Loucy (cell line): ENCODE results near the gene YWHAE.

Source experiments
- H2AFZ ChIP-seq: fragments of 200-600 bp; sonication (generic); 2 replicates; pipeline ENCODE4 v1.6.0; 2016; ENCODE audit warnings: antibody characterized with exemption, mild to moderate bottlenecking, low read length, moderate library complexity
- H3F3A ChIP-seq: fragments of 200-600 bp; 2 replicates; pipeline ENCODE4 v1.6.0; 2016; ENCODE audit warnings: antibody characterized with exemption, low read depth, mild to moderate bottlenecking
- H3K27me3 ChIP-seq: fragments of 200-600 bp; sonication (generic); 2 replicates; pipeline ENCODE4 v1.6.1; 2014; ENCODE audit warnings: low read length, mild to moderate bottlenecking; ENCODE audit not compliant: insufficient read depth, poor library complexity, severe bottlenecking
- H3K36me3 ChIP-seq: fragments of 200-600 bp; sonication (generic); 2 replicates; pipeline ENCODE4 v1.6.1; 2016; ENCODE audit warnings: low read length; ENCODE audit not compliant: insufficient read depth
- H3K4me1 ChIP-seq: fragments of 200-600 bp; sonication (generic); 2 replicates; pipeline ENCODE4 v1.5.1; 2014; ENCODE audit warnings: low read length, mild to moderate bottlenecking; ENCODE audit not compliant: insufficient read depth, poor library complexity, severe bottlenecking
- H3K4me2 ChIP-seq: fragments of 200-600 bp; sonication (generic); 2 replicates; pipeline ENCODE4 v1.6.0; 2014; ENCODE audit warnings: antibody characterized with exemption, low read length, low read depth, mild to moderate bottlenecking; ENCODE audit not compliant: poor library complexity, severe bottlenecking
- H3K4me3 ChIP-seq: fragments of 200-600 bp; sonication (generic); 2 replicates; pipeline ENCODE4 v1.5.1; 2014; ENCODE audit warnings: low read length, mild to moderate bottlenecking, mixed read lengths; ENCODE audit not compliant: poor library complexity, severe bottlenecking
- H3K79me2 ChIP-seq: fragments of 200-600 bp; sonication (generic); 2 replicates; pipeline ENCODE4 v1.6.1; 2014; ENCODE audit warnings: low read length; ENCODE audit not compliant: insufficient read depth
- H3K9ac ChIP-seq: fragments of 200-600 bp; sonication (generic); 2 replicates; pipeline ENCODE4 v1.6.0; 2014; ENCODE audit warnings: mild to moderate bottlenecking, low read depth, low read length, moderate library complexity; ENCODE audit not compliant: poor library complexity, severe bottlenecking
- H3K9me2 ChIP-seq: fragments of 200-600 bp; sonication (generic); replicated peaks from 2 replicates; pipeline ENCODE4 v1.6.1; 2016; ENCODE audit warnings: low read depth, low read length, mixed read lengths
- H3K9me3 ChIP-seq: fragments of 200-600 bp; sonication (generic); 2 replicates; pipeline ENCODE4 v1.6.1; 2014; ENCODE audit warnings: mild to moderate bottlenecking, antibody characterized with exemption, low read length, low read depth; ENCODE audit not compliant: insufficient read depth
- H4K20me1 ChIP-seq: fragments of 200-600 bp; sonication (generic); 2 replicates; pipeline ENCODE4 v1.6.0; 2014; ENCODE audit warnings: antibody characterized with exemption, low read length, mild to moderate bottlenecking; ENCODE audit not compliant: insufficient read depth, poor library complexity, severe bottlenecking
- CTCF ChIP-seq: fragments of 200-600 bp; sonication (generic); conservative IDR thresholded peaks from 2 replicates; pipeline ENCODE4 v1.5.1; 2014; ENCODE audit warnings: mild to moderate bottlenecking, antibody characterized with exemption, low read length
- EZH2phosphoT487 ChIP-seq: fragments of 200-600 bp; IDR thresholded peaks from 2 replicates; pipeline ENCODE4 v1.6.1; 2018; ENCODE audit warnings: antibody characterized with exemption, mild to moderate bottlenecking, moderate library complexity, borderline replicate concordance

Gene YWHAE

GRCh38 chr17:1301546-1301945 is 98.5 kb downstream of the YWHAE start:
- TF ChIP-seq EZH2phosphoT487 (no peak), CTCF (no peak)
- Histone ChIP-seq H4K20me1 (no peaks in the 10 kb centered on the region), H3K79me2 (no peaks in the 10 kb centered on the region), H3K9ac (no peak overlapping the region), H3F3A (no peaks in the 10 kb centered on the region), H3K27me3 (no peaks in the 10 kb centered on the region), H2AFZ (no peak overlapping the region), H3K36me3 (no peaks in the 10 kb centered on the region), H3K9me2 (no peaks in the 10 kb centered on the region), H3K9me3 (no peaks in the 10 kb centered on the region), H3K4me2 (peak overlapping the region; percentile 27), H3K4me3 (no peak overlapping the region), H3K4me1 (peaks cover 8% of the 10 kb centered on the region)

GRCh38 chr17:1300371-1300905 is 99.6 kb downstream of the YWHAE start:
- Histone ChIP-seq H3K4me2 (no peak overlapping the region), H3K27me3 (no peaks in the 10 kb centered on the region), H3F3A (no peaks in the 10 kb centered on the region), H3K79me2 (no peaks in the 10 kb centered on the region), H3K9me2 (no peaks in the 10 kb centered on the region), H3K4me1 (peaks cover 12% of the 10 kb centered on the region), H3K4me3 (no peak overlapping the region), H3K9ac (no peak overlapping the region), H3K36me3 (no peaks in the 10 kb centered on the region), H4K20me1 (no peaks in the 10 kb centered on the region), H3K9me3 (no peaks in the 10 kb centered on the region), H2AFZ (no peak overlapping the region)
- TF ChIP-seq CTCF (no peak), EZH2phosphoT487 (no peak)

- H3K4me2 ChIP-seq, result no peak overlapping the region
- no peak overlapping the region for H3K4me3 ChIP-seq
- no peaks in the 10 kb centered on the region for H3K79me2 ChIP-seq
- H3K36me3 ChIP-seq, result no peaks in the 10 kb centered on the region
- peaks cover 19% of the 10 kb centered on the region for H3K4me1 ChIP-seq
- no peak overlapping the region for H3K9ac ChIP-seq
- H3K27me3 ChIP-seq, result no peaks in the 10 kb centered on the region
- no peak overlapping the region for H2AFZ ChIP-seq
- H3F3A ChIP-seq, result no peaks in the 10 kb centered on the region
- no peaks in the 10 kb centered on the region for H4K20me1 ChIP-seq
- H3K9me3 ChIP-seq, result no peaks in the 10 kb centered on the region
- TF ChIP-seq CTCF (no peak), EZH2phosphoT487 (no peak)
- H3K9me2 ChIP-seq, result no peaks in the 10 kb centered on the region
Measured at GRCh38 chr17:1299552-1300370, 100.3 kb downstream of the YWHAE start.
